Aorta (tissue), 5 donors: Measurements from ENCODE around the gene TRABD2B. TPM values are rescaled to one million over a fixed set of nuclear protein-coding genes. Genes with fewer than 3 reads are reported as not detected.
A peak's percentile ranks its signal among the peaks of the same experiment; 100 is the strongest.
"Not testable (repeated sequence)": the region's sequence is repeated elsewhere in the genome, so short reads cannot be mapped to it uniquely, and the experiment has no call there.

Source experiments
- ATAC-seq: fragments of 200-7000 bp; cut with Tn5 transposase; one replicate; pipeline ENCODE4 v1.9.1; 2022; ENCODE audit warnings: moderate library complexity; ENCODE audit not compliant: low FRiP score
- DNase-seq, 2 donors: peaks; one replicate each; pipeline ENCODE4 v3.0.0-alpha.2; 2020
- H3K27ac ChIP-seq, 2 donors: one replicate each; pipeline ENCODE4 v1.5.1; 2013; ENCODE audit warnings: low read length in 2 of 2, mild to moderate bottlenecking in 2 of 2, moderate library complexity in 2 of 2, control low read depth in 1 of 2, inconsistent platforms in 1 of 2, low read depth in 1 of 2
- H3K27me3 ChIP-seq, 2 donors: one replicate each; pipeline ENCODE4 v1.6.1; 2013; ENCODE audit warnings: control low read depth in 1 of 2, low read length in 1 of 2, mild to moderate bottlenecking in 1 of 2, moderate library complexity in 1 of 2; ENCODE audit not compliant: insufficient read depth in 2 of 2, control insufficient read depth in 1 of 2
- H3K36me3 ChIP-seq, 2 donors: one replicate each; pipeline ENCODE4 v1.6.1; 2013; ENCODE audit warnings: control low read depth in 1 of 2, low read length in 1 of 2, mild to moderate bottlenecking in 1 of 2; ENCODE audit not compliant: insufficient read depth in 2 of 2, control insufficient read depth in 1 of 2
- H3K4me1 ChIP-seq, 2 donors: one replicate each; pipeline ENCODE4 v1.6.1; 2013; ENCODE audit warnings: low read length in 2 of 2, control low read depth in 1 of 2, mild to moderate bottlenecking in 1 of 2, moderate library complexity in 1 of 2; ENCODE audit not compliant: insufficient read depth in 2 of 2, control insufficient read depth in 1 of 2
- H3K4me3 ChIP-seq, 2 donors: one replicate each; pipeline ENCODE4 v1.5.1; 2013; ENCODE audit warnings: low read length in 2 of 2, control low read depth in 1 of 2, mild to moderate bottlenecking in 1 of 2
- H3K9me3 ChIP-seq: one replicate; pipeline ENCODE4 v1.6.1; 2013; ENCODE audit warnings: mild to moderate bottlenecking, low read length; ENCODE audit not compliant: control insufficient read depth
- WGBS, 2 donors: extraction: QIAGEN DNeasy Blood & Tissue Kit; methylation state at CpG; one replicate each; pipeline ENCODE4 v1.1.7; 2013; 5-methylcytosine and 5-hydroxymethylcytosine counted together
- intact Hi-C, 2 donors: fragments of 100-400 bp; cut with DNase I; formaldehyde crosslinking; loops; one replicate each; pipeline versions ENCODE4 v1.14.2 to v1.15.0; 2022
- polyA plus RNA-seq, 2 donors: library from polyadenylated mRNA; stranded (reverse); fragments of 200-250 nt; gene quantifications; one replicate each; pipeline ENCODE4 v1.2.3, GENCODE V29; 2013
- total RNA-seq, 2 donors: library from RNA; stranded (reverse); fragmentation: NEBNext Ultra II Directional; extraction: Animal tissue kit (Norgen Biotek cat#: 25700); gene quantifications; one replicate each; pipeline ENCODE4 v1.2.1, GENCODE V29; 2021
- donor health status: healthy with polysubstance abuse.
- donor health status: Bipolar disorder and iron deficiency.
- donor health status: DM: no; HTN: no; CAD: no.
- donor health status: DM: no; HTN: no; CAD: no.
- donor health status: DM: yes; HTN: yes; CAD: no.

The TRABD2B gene
- total and polyA plus RNA-seq, 4 donors, result 6.0 to 13.3 (median 8.5) TPM

DNA sequence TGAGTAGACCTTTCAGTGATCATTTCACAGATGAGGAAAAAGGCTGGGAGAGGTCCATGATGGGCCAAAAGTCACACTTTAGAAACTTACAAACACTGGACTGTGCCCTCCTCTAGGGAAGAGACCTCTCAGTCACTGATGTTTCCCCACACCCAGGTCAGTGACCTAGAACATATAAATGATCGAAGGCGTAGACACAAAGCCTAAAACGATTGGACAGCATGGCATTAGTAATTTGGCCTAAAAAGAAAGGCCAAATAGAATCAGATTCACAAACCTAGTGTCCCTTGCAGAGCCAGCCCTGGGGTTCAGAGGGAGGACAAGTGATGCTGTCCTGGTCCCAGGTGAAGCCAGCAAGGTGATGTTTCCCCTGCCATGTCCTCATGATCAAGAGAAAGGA lies 27.7 kb downstream of the TRABD2B start:
- intact Hi-C loops, result no loop called here
- Histone ChIP-seq H3K4me3 (no peak overlapping the region), H3K27ac (no peak overlapping the region), H3K9me3 (no peaks in the 10 kb centered on the region), H3K27me3 (no peaks in the 10 kb centered on the region), H3K36me3 (no peaks in the 10 kb centered on the region), H3K4me1 (peaks cover 0 to 5% of the 10 kb centered on the region in 2 donors)
- WGBS, 2 donors, result 77 to 86% methylated on average over 3 of the region's 3 CpGs
- ATAC-seq (no peak), DNase-seq (no peak)

DNA sequence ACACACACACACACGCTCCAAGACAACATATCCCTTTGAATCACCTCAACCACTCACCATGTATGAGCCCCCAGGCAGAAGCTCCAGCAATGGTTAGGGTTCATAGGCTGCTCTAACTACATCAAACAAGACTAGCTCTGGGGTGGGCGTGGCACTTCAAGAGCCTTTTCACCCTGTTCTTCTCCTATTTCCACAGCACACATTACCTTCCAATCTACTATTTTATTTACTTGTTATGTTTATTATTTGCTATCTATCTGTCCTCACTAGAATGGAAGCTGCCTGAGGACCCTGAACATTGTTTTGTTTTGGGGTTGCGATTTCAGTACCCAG lies 28.7 kb downstream of the TRABD2B start:
- no peak overlapping the region for H3K27ac ChIP-seq
- no peak overlapping the region for H3K4me3 ChIP-seq
- H3K36me3 ChIP-seq, result no peaks in the 10 kb centered on the region
- H3K9me3 ChIP-seq, result no peaks in the 10 kb centered on the region
- peaks cover 0 to 5% of the 10 kb centered on the region in 2 donors for H3K4me1 ChIP-seq
- ATAC-seq, result no peak
- no peaks in the 10 kb centered on the region for H3K27me3 ChIP-seq
- intact Hi-C loops, result no loop called here
- WGBS, 2 donors, result 95 to 97% methylated on average over 3 of the region's 3 CpGs
- no peak for DNase-seq

DNA sequence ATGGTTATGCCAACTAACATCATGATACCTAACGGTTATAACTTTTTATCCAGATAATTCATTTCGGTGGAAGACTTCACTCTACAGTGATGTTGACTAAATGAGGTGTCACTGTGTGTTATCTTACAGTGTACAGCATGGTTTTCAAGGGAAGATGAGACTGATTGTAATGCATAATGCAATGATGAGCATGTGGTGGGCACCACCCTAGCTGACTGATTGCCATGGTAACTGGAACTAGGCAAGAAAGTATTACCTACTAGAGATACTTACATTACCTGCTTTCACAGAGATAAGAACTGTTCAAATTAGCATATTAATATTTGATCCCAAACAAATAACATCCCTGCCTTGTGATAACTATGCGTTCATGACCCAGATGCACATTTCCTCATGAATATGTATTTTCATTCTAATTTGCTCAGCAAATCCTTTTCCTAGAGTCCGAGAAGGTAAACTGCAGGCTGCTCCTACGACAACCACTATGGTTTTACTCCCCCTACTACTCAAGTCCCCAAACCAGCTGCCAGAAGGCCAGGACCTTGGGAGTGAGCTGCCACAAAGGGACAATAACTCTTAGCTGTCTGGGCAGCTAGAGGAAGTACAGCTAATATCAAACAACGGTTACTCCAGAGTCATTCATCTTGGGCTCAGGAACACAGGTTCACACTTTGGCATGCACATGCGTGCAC lies 29.2 kb downstream of the TRABD2B start:
- Histone ChIP-seq H3K27ac (no peak overlapping the region), H3K36me3 (no peaks in the 10 kb centered on the region), H3K27me3 (no peaks in the 10 kb centered on the region), H3K4me3 (no peak overlapping the region), H3K4me1 (peaks cover 0 to 6% of the 10 kb centered on the region in 2 donors), H3K9me3 (no peaks in the 10 kb centered on the region)
- DNase-seq (no peak), ATAC-seq (no peak)
- 60 to 65% methylated on average over 7 of the region's 7 CpGs for WGBS, 2 donors
- intact Hi-C loops, result no loop called here

DNA sequence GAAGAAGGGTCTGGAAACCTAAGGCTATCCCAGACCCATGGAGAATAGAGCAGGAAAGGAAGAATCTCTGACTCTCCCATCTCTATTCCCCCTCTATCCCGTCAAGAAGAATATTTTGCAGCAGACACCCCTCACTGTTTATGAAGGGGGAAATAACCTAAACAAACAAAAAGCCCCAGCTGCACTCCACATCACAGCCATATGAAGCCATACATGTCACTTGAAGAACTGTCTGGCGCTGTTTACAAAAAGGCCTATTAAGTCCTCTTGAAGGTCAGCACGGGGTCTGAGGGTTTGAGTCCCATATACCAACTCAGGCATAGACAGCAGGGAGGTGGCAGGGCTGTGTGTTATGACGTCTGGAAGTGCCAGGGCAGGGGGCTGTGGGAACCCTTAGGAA lies 31.4 kb downstream of the TRABD2B start:
- no peaks in the 10 kb centered on the region for H3K36me3 ChIP-seq
- DNase-seq (no peak), ATAC-seq (no peak)
- no peak overlapping the region for H3K27ac ChIP-seq
- 90 to 91% methylated on average over 4 of the region's 4 CpGs for WGBS, 2 donors
- no peak overlapping the region for H3K4me3 ChIP-seq
- peaks cover 0 to 9% of the 10 kb centered on the region in 2 donors for H3K4me1 ChIP-seq
- intact Hi-C loops, result no loop called here
- H3K27me3 ChIP-seq, result no peaks in the 10 kb centered on the region
- H3K9me3 ChIP-seq, result no peaks in the 10 kb centered on the region

DNA sequence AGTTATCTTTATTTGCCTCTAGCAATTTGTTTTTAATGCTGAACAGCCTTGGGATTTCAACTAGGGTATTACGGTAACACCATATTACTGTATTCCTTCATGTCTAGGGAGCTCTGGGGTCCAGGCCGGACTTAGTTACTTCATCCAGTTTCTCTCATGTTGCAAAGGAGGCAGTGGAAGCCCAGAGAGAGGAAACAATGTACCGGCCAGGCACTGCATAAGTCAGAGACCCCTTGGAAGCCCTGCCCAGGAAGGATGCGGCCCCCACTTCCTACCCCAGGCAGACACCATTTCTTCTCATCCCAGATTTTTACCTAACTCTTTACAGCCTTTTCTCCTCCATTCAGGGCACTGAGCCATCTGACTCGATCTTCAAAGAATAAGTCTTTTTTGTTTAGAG lies 32.5 kb downstream of the TRABD2B start:
- intact Hi-C loops, result no loop called here
- Histone ChIP-seq H3K27me3 (no peaks in the 10 kb centered on the region), H3K27ac (peak overlapping the region in 1 of 2 donors; percentile 65), H3K9me3 (no peaks in the 10 kb centered on the region), H3K36me3 (no peaks in the 10 kb centered on the region), H3K4me3 (no peak overlapping the region), H3K4me1 (peaks cover 0 to 9% of the 10 kb centered on the region in 2 donors)
- 88 to 91% methylated on average over 5 of the region's 5 CpGs for WGBS, 2 donors
- DNase-seq (no peak), ATAC-seq (no peak)

DNA sequence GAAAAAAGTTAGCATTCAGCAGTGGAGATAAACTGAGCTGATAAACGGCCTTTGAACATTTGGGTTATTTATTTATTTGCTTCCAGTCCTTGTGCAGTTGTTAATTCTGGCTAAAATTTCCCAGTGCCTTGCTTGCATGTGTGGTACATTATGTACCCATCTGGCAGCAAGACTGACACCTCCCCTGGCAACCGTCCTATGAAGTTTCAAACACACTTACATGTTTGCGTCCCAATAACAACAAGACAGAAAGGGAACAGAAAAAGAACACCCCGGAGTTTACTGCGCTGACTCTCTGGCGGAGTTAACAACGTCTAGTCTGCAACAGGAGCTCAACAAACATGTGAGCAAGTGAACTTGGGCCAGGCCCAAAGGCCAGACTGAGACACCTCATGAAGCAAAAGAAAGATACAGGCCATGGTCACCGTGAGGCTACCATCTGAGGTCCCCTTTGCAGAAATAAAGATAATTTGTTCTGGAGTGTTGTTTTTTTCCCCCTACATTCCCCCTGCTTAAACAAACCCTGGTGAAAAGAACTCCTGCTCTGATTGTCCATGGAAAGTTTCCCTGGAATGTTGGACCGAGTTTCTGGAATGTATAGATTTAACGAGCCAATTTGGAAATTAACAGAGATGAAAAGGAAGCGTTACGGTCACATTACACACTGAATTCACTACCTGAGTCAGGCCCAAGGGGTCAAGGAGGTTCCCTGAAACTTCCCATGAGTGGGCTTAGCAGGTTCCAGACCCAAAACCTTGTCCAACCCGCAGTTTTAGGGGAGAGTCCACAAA lies 33.4 kb downstream of the TRABD2B start:
- peak overlapping the region; percentile 6 to 89 for H3K27ac ChIP-seq
- H3K36me3 ChIP-seq, result no peaks in the 10 kb centered on the region
- peaks cover 0 to 9% of the 10 kb centered on the region in 2 donors for H3K4me1 ChIP-seq
- ATAC-seq (peak; percentile 79), DNase-seq (no peak)
- 12 to 13% methylated on average over 13 of the region's 13 CpGs for WGBS, 2 donors
- no peaks in the 10 kb centered on the region for H3K27me3 ChIP-seq
- no peaks in the 10 kb centered on the region for H3K9me3 ChIP-seq
- H3K4me3 ChIP-seq, result no peak overlapping the region
- intact Hi-C loops, result no loop called here

DNA sequence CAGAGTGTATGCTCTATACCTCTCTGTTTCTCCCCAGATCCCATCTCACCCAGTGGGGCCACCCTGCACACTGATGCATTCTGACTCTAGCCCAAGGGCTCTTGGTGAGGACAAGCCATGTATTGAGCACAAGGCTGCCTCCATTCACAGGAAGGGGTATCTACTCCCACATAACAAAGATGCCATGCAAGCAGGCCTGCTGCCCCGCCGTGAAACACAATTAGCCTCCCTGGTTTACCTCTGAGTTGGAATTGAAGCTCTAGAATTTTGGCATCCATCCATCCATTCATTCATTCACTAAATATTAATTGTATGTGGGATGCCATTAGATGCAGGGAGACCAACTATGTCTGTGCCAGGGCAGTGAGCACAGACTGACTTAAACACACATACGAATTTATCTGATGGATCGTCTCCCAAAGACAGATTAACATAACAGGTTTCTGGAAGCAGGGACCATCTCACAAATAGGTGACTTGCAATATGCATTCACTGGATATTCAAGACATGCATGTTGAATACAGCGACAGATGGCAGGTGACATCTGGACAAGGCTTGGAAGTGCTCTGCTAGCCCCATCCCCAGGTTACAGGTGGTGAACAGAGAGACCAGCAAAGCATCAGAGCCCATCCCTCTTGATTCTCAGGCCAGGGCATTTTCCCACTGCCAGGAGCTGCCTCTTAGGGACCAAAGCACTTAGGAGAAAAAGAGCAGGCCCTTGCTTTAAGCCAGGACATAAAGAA lies 34.3 kb downstream of the TRABD2B start:
- ATAC-seq (no peak), DNase-seq (no peak)
- peaks cover 0 to 9% of the 10 kb centered on the region in 2 donors for H3K4me1 ChIP-seq
- H3K4me3 ChIP-seq, result no peak overlapping the region
- peak overlapping the region in 1 of 2 donors; percentile 91 for H3K27ac ChIP-seq
- no peaks in the 10 kb centered on the region for H3K36me3 ChIP-seq
- H3K27me3 ChIP-seq, result no peaks in the 10 kb centered on the region
- 87 to 88% methylated on average over 5 of the region's 5 CpGs for whole genome bisulfite sequencing, 2 donors
- no peaks in the 10 kb centered on the region for H3K9me3 ChIP-seq
- intact Hi-C loops, result no loop called here

DNA sequence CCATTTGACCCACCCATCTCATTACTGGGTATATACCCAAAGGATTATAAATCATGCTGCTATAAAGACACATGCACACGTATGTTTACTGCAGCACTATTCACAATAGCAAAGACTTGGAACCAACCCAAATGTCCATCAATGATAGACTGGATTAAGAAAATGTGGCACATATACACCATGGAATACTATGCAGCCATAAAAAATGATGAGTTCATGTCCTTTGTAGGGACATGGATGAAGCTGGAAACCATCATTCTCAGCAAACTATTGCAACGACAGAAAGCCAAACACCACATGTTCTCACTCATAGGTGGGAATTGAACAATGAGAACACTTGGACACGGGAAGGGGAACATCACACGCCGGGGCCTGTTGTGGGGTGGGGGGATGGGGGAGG lies 35.4 kb downstream of the TRABD2B start:
- H3K9me3 ChIP-seq, intact Hi-C loops, H3K4me1 ChIP-seq, H3K36me3 ChIP-seq, DNase-seq, H3K27ac ChIP-seq, ATAC-seq, H3K4me3 ChIP-seq, H3K27me3 ChIP-seq: not testable (repeated sequence)
- 97 to 100% methylated on average over 4 to 5 of the region's 5 CpGs for WGBS, 2 donors
